ENCODE results near the gene MANF.

MANF gene

GRCh38 chr3:51398595-51399310, 13.7 kb downstream of the MANF start:
- Histone ChIP-seq H3K9ac (ENCODE audit: low read length) (no peak overlapping the region), H3K27ac (ENCODE audit: low read depth, low read length) (no peak overlapping the region), H3K36me3 (ENCODE audit: control insufficient read depth, insufficient read depth, low read length) (peaks cover 76% of the 10 kb centered on the region), H3K9me3 (ENCODE audit: control insufficient read depth, insufficient read depth, low read depth, low read length) (no peaks in the 10 kb centered on the region), H3K4me3 (ENCODE audit: low read depth, low read length) (no peak overlapping the region), H3K4me1 (ENCODE audit: control insufficient read depth, insufficient read depth, low read length) (no peaks in the 10 kb centered on the region), H3K27me3 (ENCODE audit: control insufficient read depth, insufficient read depth, low read length) (no peaks in the 10 kb centered on the region)

- Histone ChIP-seq H3K36me3 (ENCODE audit: control insufficient read depth, insufficient read depth, low read length) (peaks cover 67% of the 10 kb centered on the region), H3K9me3 (ENCODE audit: control insufficient read depth, insufficient read depth, low read depth, low read length) (no peaks in the 10 kb centered on the region), H3K9ac (ENCODE audit: low read length) (no peak overlapping the region), H3K27ac (ENCODE audit: low read depth, low read length) (no peak overlapping the region), H3K4me3 (ENCODE audit: low read depth, low read length) (no peak overlapping the region), H3K27me3 (ENCODE audit: control insufficient read depth, insufficient read depth, low read length) (no peaks in the 10 kb centered on the region), H3K4me1 (ENCODE audit: control insufficient read depth, insufficient read depth, low read length) (no peaks in the 10 kb centered on the region)
Observed at GRCh38 chr3:51400166-51400565, 15.1 kb downstream of the MANF start.

DNA sequence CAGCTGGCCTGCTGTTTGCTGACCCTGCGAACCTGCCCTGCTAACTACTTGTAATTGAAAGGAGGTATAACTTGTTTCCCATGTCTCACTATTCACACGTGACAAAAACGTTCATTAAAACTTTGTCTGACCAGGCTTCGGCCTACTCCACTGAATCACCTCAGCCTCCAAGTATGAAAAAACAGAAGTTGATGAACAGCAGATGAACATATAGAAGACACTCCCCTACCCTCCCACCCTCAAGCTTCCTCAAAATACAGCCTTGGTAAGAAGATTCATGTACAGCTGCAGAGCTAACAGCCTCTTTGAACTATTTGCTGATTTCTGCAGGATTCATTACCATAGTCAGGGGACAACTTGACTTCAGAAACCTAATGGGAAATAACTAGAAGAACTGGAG, 16.6 kb downstream of the MANF start:
- H3K4me1 ChIP-seq (ENCODE audit: control insufficient read depth, insufficient read depth, low read length) = no peaks in the 10 kb centered on the region
- no peak overlapping the region for H3K9ac ChIP-seq (ENCODE audit: low read length)
- H3K36me3 ChIP-seq (ENCODE audit: control insufficient read depth, insufficient read depth, low read length) = peaks cover 54% of the 10 kb centered on the region
- no peak overlapping the region for H3K4me3 ChIP-seq (ENCODE audit: low read depth, low read length)
- H3K27ac ChIP-seq (ENCODE audit: low read depth, low read length) = no peak overlapping the region
- no peaks in the 10 kb centered on the region for H3K27me3 ChIP-seq (ENCODE audit: control insufficient read depth, insufficient read depth, low read length)
- H3K9me3 ChIP-seq (ENCODE audit: control insufficient read depth, insufficient read depth, low read depth, low read length) = no peaks in the 10 kb centered on the region

- no peak overlapping the region for H3K27ac ChIP-seq (ENCODE audit: low read depth, low read length)
- peaks cover 41% of the 10 kb centered on the region for H3K36me3 ChIP-seq (ENCODE audit: control insufficient read depth, insufficient read depth, low read length)
- H3K27me3 ChIP-seq (ENCODE audit: control insufficient read depth, insufficient read depth, low read length) = no peaks in the 10 kb centered on the region
- no peaks in the 10 kb centered on the region for H3K4me1 ChIP-seq (ENCODE audit: control insufficient read depth, insufficient read depth, low read length)
- H3K4me3 ChIP-seq (ENCODE audit: low read depth, low read length) = no peak overlapping the region
- H3K9me3 ChIP-seq (ENCODE audit: control insufficient read depth, insufficient read depth, low read depth, low read length) = no peaks in the 10 kb centered on the region
- no peak overlapping the region for H3K9ac ChIP-seq (ENCODE audit: low read length)
Observed at GRCh38 chr3:51403675-51404074, 18.6 kb downstream of the MANF start.

- no peak overlapping the region for H3K9ac ChIP-seq (ENCODE audit: low read length)
- peaks cover 47% of the 10 kb centered on the region for H3K36me3 ChIP-seq (ENCODE audit: control insufficient read depth, insufficient read depth, low read length)
- H3K27me3 ChIP-seq (ENCODE audit: control insufficient read depth, insufficient read depth, low read length) = no peaks in the 10 kb centered on the region
- H3K27ac ChIP-seq (ENCODE audit: low read depth, low read length) = no peak overlapping the region
- H3K4me1 ChIP-seq (ENCODE audit: control insufficient read depth, insufficient read depth, low read length) = no peaks in the 10 kb centered on the region
- no peaks in the 10 kb centered on the region for H3K9me3 ChIP-seq (ENCODE audit: control insufficient read depth, insufficient read depth, low read depth, low read length)
- H3K4me3 ChIP-seq (ENCODE audit: low read depth, low read length) = no peak overlapping the region
Observed at GRCh38 chr3:51408021-51408420, 22.9 kb downstream of the MANF start.

GRCh38 chr3:51408813-51409212, 23.7 kb downstream of the MANF start:
- H3K4me1 ChIP-seq (ENCODE audit: control insufficient read depth, insufficient read depth, low read length) = no peaks in the 10 kb centered on the region
- no peak overlapping the region for H3K4me3 ChIP-seq (ENCODE audit: low read depth, low read length)
- H3K36me3 ChIP-seq (ENCODE audit: control insufficient read depth, insufficient read depth, low read length) = peaks cover 49% of the 10 kb centered on the region
- H3K9ac ChIP-seq (ENCODE audit: low read length) = no peak overlapping the region
- H3K9me3 ChIP-seq (ENCODE audit: control insufficient read depth, insufficient read depth, low read depth, low read length) = no peaks in the 10 kb centered on the region
- no peak overlapping the region for H3K27ac ChIP-seq (ENCODE audit: low read depth, low read length)
- H3K27me3 ChIP-seq (ENCODE audit: control insufficient read depth, insufficient read depth, low read length) = no peaks in the 10 kb centered on the region

DNA sequence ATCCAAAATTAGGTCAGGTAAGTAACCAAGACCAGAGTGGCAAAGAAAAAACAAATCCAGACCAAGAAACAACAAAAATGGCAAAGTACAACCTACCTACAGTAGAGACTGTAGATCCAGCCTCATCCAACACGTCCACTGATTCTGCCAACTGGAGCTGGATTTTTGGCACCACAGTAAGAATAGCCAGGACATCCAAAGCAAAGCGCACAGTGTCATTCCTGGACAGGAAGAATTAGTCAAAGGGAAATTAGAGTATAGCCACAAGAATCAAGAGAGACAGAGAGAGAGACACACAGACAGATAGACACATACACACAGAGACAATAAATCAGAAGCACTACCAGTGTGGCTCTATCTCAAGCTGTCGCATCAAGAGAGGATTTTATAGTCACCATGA, 37.1 kb downstream of the MANF start:
- H3K36me3 ChIP-seq (ENCODE audit: control insufficient read depth, insufficient read depth, low read length) = peaks cover 44% of the 10 kb centered on the region
- H3K27me3 ChIP-seq (ENCODE audit: control insufficient read depth, insufficient read depth, low read length) = no peaks in the 10 kb centered on the region
- no peak overlapping the region for H3K4me3 ChIP-seq (ENCODE audit: low read depth, low read length)
- H3K9ac ChIP-seq (ENCODE audit: low read length) = no peak overlapping the region
- peaks cover 3% of the 10 kb centered on the region; the same call in 1 of the 2 replicates for H3K4me1 ChIP-seq (ENCODE audit: control insufficient read depth, insufficient read depth, low read length)
- no peak overlapping the region for H3K27ac ChIP-seq (ENCODE audit: low read depth, low read length)
- H3K9me3 ChIP-seq (ENCODE audit: control insufficient read depth, insufficient read depth, low read depth, low read length) = no peaks in the 10 kb centered on the region

- Histone ChIP-seq H3K36me3 (ENCODE audit: control insufficient read depth, insufficient read depth, low read length) (peaks cover 45% of the 10 kb centered on the region), H3K9ac (ENCODE audit: low read length) (no peak overlapping the region), H3K9me3 (ENCODE audit: control insufficient read depth, insufficient read depth, low read depth, low read length) (no peaks in the 10 kb centered on the region), H3K4me1 (ENCODE audit: control insufficient read depth, insufficient read depth, low read length) (no peaks in the 10 kb centered on the region), H3K27ac (ENCODE audit: low read depth, low read length) (no peak overlapping the region), H3K4me3 (ENCODE audit: low read depth, low read length) (no peak overlapping the region), H3K27me3 (ENCODE audit: control insufficient read depth, insufficient read depth, low read length) (no peaks in the 10 kb centered on the region)
Observed at GRCh38 chr3:51426921-51427320, 41.8 kb downstream of the MANF start.

DNA sequence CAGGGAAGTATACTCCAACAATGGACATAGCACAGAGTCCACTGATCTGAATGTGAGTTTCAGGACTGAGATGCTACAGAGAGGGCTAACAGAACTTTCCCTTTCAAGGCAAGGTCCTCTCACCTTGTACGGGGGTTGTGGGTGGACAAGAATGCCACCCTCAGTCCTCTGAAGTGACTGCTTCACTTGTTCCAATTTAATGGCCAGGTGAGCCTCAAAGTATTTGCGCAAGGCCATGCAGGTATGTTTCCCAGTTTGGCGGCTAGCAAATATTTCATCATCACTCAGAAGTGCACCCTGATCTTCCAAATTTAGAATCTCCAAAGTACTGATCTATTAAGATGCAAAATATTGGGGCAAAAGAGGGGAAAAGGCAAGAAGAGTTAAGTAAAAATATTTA, 44.0 kb downstream of the MANF start:
- H3K36me3 ChIP-seq (ENCODE audit: control insufficient read depth, insufficient read depth, low read length) = peaks cover 44% of the 10 kb centered on the region
- no peak overlapping the region for H3K27ac ChIP-seq (ENCODE audit: low read depth, low read length)
- no peak overlapping the region for H3K9ac ChIP-seq (ENCODE audit: low read length)
- H3K4me3 ChIP-seq (ENCODE audit: low read depth, low read length) = no peak overlapping the region
- no peaks in the 10 kb centered on the region for H3K9me3 ChIP-seq (ENCODE audit: control insufficient read depth, insufficient read depth, low read depth, low read length)
- H3K4me1 ChIP-seq (ENCODE audit: control insufficient read depth, insufficient read depth, low read length) = no peaks in the 10 kb centered on the region
- no peaks in the 10 kb centered on the region for H3K27me3 ChIP-seq (ENCODE audit: control insufficient read depth, insufficient read depth, low read length)

DNA sequence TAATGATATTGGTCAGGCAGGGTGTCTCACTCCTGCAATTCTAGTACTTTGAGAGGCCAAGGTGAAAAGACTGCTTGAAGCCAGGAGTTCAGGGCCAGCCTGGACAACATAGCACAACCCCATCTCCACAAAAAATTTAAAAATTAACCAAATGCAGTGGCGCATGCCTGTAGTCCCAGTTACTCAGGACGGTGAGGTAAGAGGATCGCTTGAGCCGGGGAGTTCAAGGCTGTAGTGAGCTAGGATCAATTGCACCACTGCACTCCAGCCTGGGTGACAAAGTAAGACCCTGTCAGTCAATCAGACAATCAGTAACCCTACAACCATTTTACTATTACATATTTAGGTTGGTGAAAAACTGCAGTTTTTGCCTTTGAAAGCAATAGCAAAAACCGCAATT, 49.0 kb downstream of the MANF start:
- H3K27ac ChIP-seq (ENCODE audit: low read depth, low read length) = no peak overlapping the region
- H3K36me3 ChIP-seq (ENCODE audit: control insufficient read depth, insufficient read depth, low read length) = peaks cover 24% of the 10 kb centered on the region

GRCh38 chr3:51434746-51435327, 49.7 kb downstream of the MANF start:
- H3K36me3 ChIP-seq (ENCODE audit: control insufficient read depth, insufficient read depth, low read length) = peaks cover 25% of the 10 kb centered on the region

More for the DNA sequence above, 49.0 kb downstream of the MANF start:
- no peaks in the 10 kb centered on the region for H3K9me3 ChIP-seq (ENCODE audit: control insufficient read depth, insufficient read depth, low read depth, low read length)
- H3K9ac ChIP-seq (ENCODE audit: low read length) = no peak overlapping the region
- H3K4me1 ChIP-seq (ENCODE audit: control insufficient read depth, insufficient read depth, low read length) = no peaks in the 10 kb centered on the region
- H3K4me3 ChIP-seq (ENCODE audit: low read depth, low read length) = no peak overlapping the region
- no peaks in the 10 kb centered on the region for H3K27me3 ChIP-seq (ENCODE audit: control insufficient read depth, insufficient read depth, low read length)

More at GRCh38 chr3:51434746-51435327, 49.7 kb downstream of the MANF start:
- Histone ChIP-seq H3K9me3 (ENCODE audit: control insufficient read depth, insufficient read depth, low read depth, low read length) (no peaks in the 10 kb centered on the region), H3K27me3 (ENCODE audit: control insufficient read depth, insufficient read depth, low read length) (no peaks in the 10 kb centered on the region), H3K27ac (ENCODE audit: low read depth, low read length) (no peak overlapping the region), H3K4me1 (ENCODE audit: control insufficient read depth, insufficient read depth, low read length) (no peaks in the 10 kb centered on the region), H3K4me3 (ENCODE audit: low read depth, low read length) (no peak overlapping the region), H3K9ac (ENCODE audit: low read length) (no peak overlapping the region)

Measured in HUES6 (cell line).